ENCODE data around the gene MMP17. TPM values are rescaled to one million over a fixed set of nuclear protein-coding genes. Genes with fewer than 3 reads are reported as not detected.
A peak's percentile ranks its signal among the peaks of the same experiment; 100 is the strongest.

Gene MMP17
- polyA plus RNA-seq, 3 donors = 2.8 to 78.3 (median 3.0) TPM

GRCh38 chr12:131799195-131799594 lies 29.0 kb upstream of the MMP17 start:
- peaks cover 11 to 13% of the 10 kb centered on the region in 2 donors for H3K4me1 ChIP-seq (ENCODE audit: control insufficient read depth in 1 of 2, insufficient read depth in 2 of 2, low read length in 2 of 2)
- no peak overlapping the region for H3K4me2 ChIP-seq (replicated peaks; ENCODE audit: extremely low read depth, low read length, poor library complexity, severe bottlenecking)
- DNase-seq = no peak
- Mint-ChIP-seq H3K4me1 (peaks cover 19% of the 10 kb centered on the region), H3K4me3 (no peak overlapping the region), H3K36me3 (peaks cover 61 to 82% of the 10 kb centered on the region in 2 donors), H3K27me3 (ENCODE audit: low read depth in 3 of 3) (peaks cover 0 to 5% (median 2%) of the 10 kb centered on the region in 3 donors), H3K27ac (peak overlapping the region in 1 of 7 donors; percentile 5), H3K9me3 (peaks cover 0 to 4% (median 0%) of the 10 kb centered on the region in 7 donors)
- H3K9me3 ChIP-seq (replicated peaks in 1 of 2; ENCODE audit: control insufficient read depth in 1 of 2, insufficient read depth in 1 of 2, low read length in 2 of 2) = no peaks in the 10 kb centered on the region
- peaks cover 58 to 80% of the 10 kb centered on the region in 2 donors for H3K36me3 ChIP-seq (replicated peaks in 1 of 2; ENCODE audit: control insufficient read depth in 1 of 2, insufficient read depth in 2 of 2, low read length in 2 of 2)
- TF ChIP-seq CTCF (IDR thresholded peaks at IDR 0.05) = no peak
- no peak overlapping the region for H3K9ac ChIP-seq (ENCODE audit: insufficient read depth, low read length, poor library complexity, severe bottlenecking)
- no peaks in the 10 kb centered on the region for H3K79me2 ChIP-seq (ENCODE audit: insufficient read depth, low read length)
- no peak overlapping the region for H2AFZ ChIP-seq (ENCODE audit: insufficient read depth, low read depth, low read length, poor library complexity, severe bottlenecking)
- no peaks in the 10 kb centered on the region for H3K27me3 ChIP-seq (ENCODE audit: control insufficient read depth in 2 of 2, insufficient read depth in 2 of 2, low read length in 2 of 2)
- no peak overlapping the region for H3K4me3 ChIP-seq (replicated peaks in 1 of 3; ENCODE audit: low read depth in 2 of 3, low read length in 3 of 3)
- intact Hi-C loops (cut with micrococcal nuclease) = no loop called here
- H3K27ac ChIP-seq (ENCODE audit: low read depth in 1 of 2, low read length in 2 of 2) = no peak overlapping the region
- no peaks in the 10 kb centered on the region for H4K20me1 ChIP-seq (ENCODE audit: insufficient read depth, low read length)
- WGBS (ENCODE audit: insufficient coverage) = 94% methylated on average over 18 of the region's 21 CpGs

- Histone ChIP-seq H4K20me1 (ENCODE audit: insufficient read depth, low read length) (no peaks in the 10 kb centered on the region), H3K79me2 (ENCODE audit: insufficient read depth, low read length) (no peaks in the 10 kb centered on the region), H3K9ac (ENCODE audit: insufficient read depth, low read length, poor library complexity, severe bottlenecking) (no peak overlapping the region), H3K4me3 (replicated peaks in 1 of 3; ENCODE audit: low read depth in 2 of 3, low read length in 3 of 3) (no peak overlapping the region), H2AFZ (ENCODE audit: insufficient read depth, low read depth, low read length, poor library complexity, severe bottlenecking) (no peak overlapping the region), H3K4me1 (ENCODE audit: control insufficient read depth in 1 of 2, insufficient read depth in 2 of 2, low read length in 2 of 2) (peaks cover 19 to 21% of the 10 kb centered on the region in 2 donors), H3K36me3 (replicated peaks in 1 of 2; ENCODE audit: control insufficient read depth in 1 of 2, insufficient read depth in 2 of 2, low read length in 2 of 2) (peaks cover 53 to 72% of the 10 kb centered on the region in 2 donors), H3K27me3 (ENCODE audit: control insufficient read depth in 2 of 2, insufficient read depth in 2 of 2, low read length in 2 of 2) (no peaks in the 10 kb centered on the region), H3K9me3 (replicated peaks in 1 of 2; ENCODE audit: control insufficient read depth in 1 of 2, insufficient read depth in 1 of 2, low read length in 2 of 2) (no peaks in the 10 kb centered on the region), H3K4me2 (replicated peaks; ENCODE audit: extremely low read depth, low read length, poor library complexity, severe bottlenecking) (no peak overlapping the region), H3K27ac (ENCODE audit: low read depth in 1 of 2, low read length in 2 of 2) (no peak overlapping the region)
- WGBS (ENCODE audit: insufficient coverage) = 94% methylated on average over 24 of the region's 29 CpGs
- DNase-seq = no peak
- Mint-ChIP-seq H3K36me3 (peaks cover 56 to 74% of the 10 kb centered on the region in 2 donors), H3K27me3 (ENCODE audit: low read depth in 3 of 3) (peaks cover 0 to 7% (median 2%) of the 10 kb centered on the region in 3 donors), H3K4me3 (no peak overlapping the region), H3K9me3 (peaks cover 0 to 4% (median 0%) of the 10 kb centered on the region in 7 donors), H3K27ac (peak overlapping the region in 1 of 7 donors; percentile 15), H3K4me1 (peaks cover 26% of the 10 kb centered on the region)
- intact Hi-C loops (cut with micrococcal nuclease) = no loop called here
- TF ChIP-seq CTCF (IDR thresholded peaks at IDR 0.05) = no peak
Measured at GRCh38 chr12:131799828-131800593, 28.2 kb upstream of the MMP17 start.
